ENCODE measurements around the gene LGALS8. TPM values are rescaled to one million over a fixed set of nuclear protein-coding genes. Genes with fewer than 3 reads are reported as not detected.

LGALS8 gene
- total RNA-seq (2014; rRNA removed), result 45.7 and 47.9 TPM in 2 replicates
- percentile 75 among the genes with signal in this experiment for Bru-seq, nascent RNA
- percentile 84 among the genes with signal in this experiment for BruChase-seq, experiment 1, labeled RNA remaining after a 6-hour chase
- percentile 84 among the genes with signal in this experiment for BruChase-seq, experiment 2, labeled RNA remaining after a 2-hour chase
- long read RNA-seq, full-length matches to known transcripts, result 11 of 68 reads
- long read RNA-seq, partial matches to known transcripts, result 26 of 68 reads
- long read RNA-seq, other reads (novel, unspliced or antisense), result 31 of 68 reads

DNA sequence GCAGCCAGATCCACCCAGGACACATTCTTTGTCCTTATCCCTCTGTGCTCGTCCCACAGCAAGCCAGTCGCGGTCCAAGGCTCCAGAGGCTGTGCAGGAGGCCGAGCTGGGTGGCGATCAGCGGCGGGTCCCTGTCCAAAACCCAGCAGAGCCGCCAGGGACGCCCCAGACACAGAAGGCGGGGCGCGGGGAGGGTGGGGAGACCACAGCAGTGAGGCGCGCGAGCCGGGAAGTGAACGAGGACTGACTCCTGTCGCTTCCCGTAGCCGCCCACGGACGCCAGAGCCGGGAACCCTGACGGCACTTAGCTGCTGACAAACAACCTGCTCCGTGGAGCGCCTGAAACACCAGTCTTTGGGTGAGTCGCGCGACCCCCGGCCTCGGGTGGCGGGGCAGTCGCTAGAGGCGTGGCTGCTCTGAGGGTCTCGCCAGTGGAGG is at the start of gene LGALS8:
TSS of gene LGALS8 (plus strand) at position 279 of the 438 bp plus-strand sequence. CDS start 2,089 bp downstream, outside the sequence.
- intact Hi-C loops (cut with micrococcal nuclease), result no loop called here
- H3K4me2 ChIP-seq (ENCODE audit: low read length), result peak within 1 kb of the TSS; percentile 97
- CTCF ChIA-PET, result interaction anchor here (0.7 kb wide), 1 partner anchor 8 kb away, joined by 4 read pairs; no protein-coding TSS in a partner anchor

DNA sequence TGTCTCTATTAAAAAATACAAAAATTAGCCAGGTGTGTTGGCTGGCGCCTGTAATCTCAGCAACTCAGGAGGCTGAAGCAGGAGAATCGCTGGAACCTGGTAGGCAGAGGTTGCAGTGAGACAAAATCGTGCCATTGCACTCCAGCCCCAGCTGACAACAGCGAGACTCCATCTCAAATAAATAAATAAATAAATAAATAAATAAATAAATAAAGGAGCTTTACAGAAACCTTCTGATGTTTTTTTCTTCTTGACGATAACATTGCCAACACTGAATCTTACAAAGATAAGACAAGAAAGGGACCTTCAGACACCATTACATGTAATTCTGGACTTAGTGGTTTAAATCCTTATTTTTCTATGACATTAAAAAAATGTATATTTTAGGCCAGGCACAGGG is 47.8 kb upstream of the LGALS8 start:
- Histone ChIP-seq H4K20me1 (ENCODE audit: low read length) (no peaks in the 10 kb centered on the region), H3K36me3 (ENCODE audit: low read depth, low read length) (no peaks in the 10 kb centered on the region), H2AFZ (ENCODE audit: low read length) (no peak overlapping the region), H3K9ac (ENCODE audit: low read length) (no peak overlapping the region), H3F3A (ENCODE audit: low read length, unreplicated experiment) (no peaks in the 10 kb centered on the region), H3K4me3 (ENCODE audit: low read length) (no peak overlapping the region), H3K4me2 (ENCODE audit: low read length) (no peak overlapping the region), H3K9me3 (ENCODE audit: low read length) (no peaks in the 10 kb centered on the region), H3K79me2 (ENCODE audit: low read length) (no peaks in the 10 kb centered on the region), H3K4me1 (ENCODE audit: insufficient read depth, low read length) (no peaks in the 10 kb centered on the region), H3K27me3 (ENCODE audit: low read length) (no peaks in the 10 kb centered on the region), H3K27ac (ENCODE audit: low read length) (no peak overlapping the region), H3K9me2 (replicated peaks; ENCODE audit: low read length) (no peaks in the 10 kb centered on the region)
- TF ChIP-seq, protein P1, sequence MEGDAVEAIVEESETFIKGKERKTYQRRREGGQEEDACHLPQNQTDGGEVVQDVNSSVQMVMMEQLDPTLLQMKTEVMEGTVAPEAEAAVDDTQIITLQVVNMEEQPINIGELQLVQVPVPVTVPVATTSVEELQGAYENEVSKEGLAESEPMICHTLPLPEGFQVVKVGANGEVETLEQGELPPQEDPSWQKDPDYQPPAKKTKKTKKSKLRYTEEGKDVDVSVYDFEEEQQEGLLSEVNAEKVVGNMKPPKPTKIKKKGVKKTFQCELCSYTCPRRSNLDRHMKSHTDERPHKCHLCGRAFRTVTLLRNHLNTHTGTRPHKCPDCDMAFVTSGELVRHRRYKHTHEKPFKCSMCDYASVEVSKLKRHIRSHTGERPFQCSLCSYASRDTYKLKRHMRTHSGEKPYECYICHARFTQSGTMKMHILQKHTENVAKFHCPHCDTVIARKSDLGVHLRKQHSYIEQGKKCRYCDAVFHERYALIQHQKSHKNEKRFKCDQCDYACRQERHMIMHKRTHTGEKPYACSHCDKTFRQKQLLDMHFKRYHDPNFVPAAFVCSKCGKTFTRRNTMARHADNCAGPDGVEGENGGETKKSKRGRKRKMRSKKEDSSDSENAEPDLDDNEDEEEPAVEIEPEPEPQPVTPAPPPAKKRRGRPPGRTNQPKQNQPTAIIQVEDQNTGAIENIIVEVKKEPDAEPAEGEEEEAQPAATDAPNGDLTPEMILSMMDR (conservative IDR thresholded peaks at IDR 0.05; ENCODE audit: low read depth, low read length), result no peak
- TF ChIP-seq EZH2 (IDR thresholded peaks at IDR 0.05; ENCODE audit: low read length, unreplicated experiment), result no peak
- TF ChIP-seq EZH2phosphoT487 (IDR thresholded peaks at IDR 0.05; ENCODE audit: borderline replicate concordance, low read length), result no peak
- DNase-seq (no peak), ATAC-seq (no peak)
- ChIA-PET CTCF (no interaction called here), POLR2A (ENCODE audit: unreplicated experiment) (no interaction called here)
- no TSS peak for BruUV-seq (replicated peaks)
- intact Hi-C loops (cut with micrococcal nuclease), result no loop called here

More for the DNA sequence above, at the start of gene LGALS8:
- Histone ChIP-seq H3F3A (ENCODE audit: low read length, unreplicated experiment) (no peaks in the 10 kb centered on the region), H3K9me2 (replicated peaks; ENCODE audit: low read length) (no peaks in the 10 kb centered on the region), H3K4me1 (ENCODE audit: insufficient read depth, low read length) (peaks cover 9% of the 10 kb centered on the region), H3K4me3 (ENCODE audit: low read length) (peak within 1 kb of the TSS; percentile 99), H3K9ac (ENCODE audit: low read length) (peak within 1 kb of the TSS; percentile 87), H3K27ac (ENCODE audit: low read length) (peak within 1 kb of the TSS; percentile 65), H3K9me3 (ENCODE audit: low read length) (no peaks in the 10 kb centered on the region), H3K27me3 (ENCODE audit: low read length) (no peaks in the 10 kb centered on the region), H3K79me2 (ENCODE audit: low read length) (peaks cover 19% of the 10 kb centered on the region), H3K36me3 (ENCODE audit: low read depth, low read length) (peaks cover 7% of the 10 kb centered on the region; the same call in 1 of the 2 replicates), H4K20me1 (ENCODE audit: low read length) (no peaks in the 10 kb centered on the region), H2AFZ (ENCODE audit: low read length) (peak within 1 kb of the TSS; percentile 97)
- DNase-seq (peak; percentile 67), ATAC-seq (peak; percentile 78)
- POLR2A ChIA-PET (ENCODE audit: unreplicated experiment), result interaction anchor here (0.6 kb wide), 1 partner anchor 21 kb away, joined by 3 read pairs; no protein-coding TSS in a partner anchor
- BruUV-seq (replicated peaks), result no TSS peak
- TF ChIP-seq, protein P1 (conservative IDR thresholded peaks at IDR 0.05; ENCODE audit: low read depth, low read length), result no peak
- TF ChIP-seq EZH2 (IDR thresholded peaks at IDR 0.05; ENCODE audit: low read length, unreplicated experiment) (no peak), EZH2phosphoT487 (IDR thresholded peaks at IDR 0.05; ENCODE audit: borderline replicate concordance, low read length) (no peak)
